GM19025 (cell line): ENCODE data around the gene TM4SF1.
"Not testable (repeated sequence)": the region's sequence is repeated elsewhere in the genome, so short reads cannot be mapped to it uniquely, and the experiment has no call there.

Source experiments
- ATAC-seq: cut with Tn5 transposase; IDR thresholded peaks from one replicate; pipeline ENCODE4 v1.9.1; 2021; ENCODE audit warnings: mild to moderate bottlenecking, low read depth, moderate library complexity; ENCODE audit not compliant: unreplicated experiment

Gene TM4SF1

DNA sequence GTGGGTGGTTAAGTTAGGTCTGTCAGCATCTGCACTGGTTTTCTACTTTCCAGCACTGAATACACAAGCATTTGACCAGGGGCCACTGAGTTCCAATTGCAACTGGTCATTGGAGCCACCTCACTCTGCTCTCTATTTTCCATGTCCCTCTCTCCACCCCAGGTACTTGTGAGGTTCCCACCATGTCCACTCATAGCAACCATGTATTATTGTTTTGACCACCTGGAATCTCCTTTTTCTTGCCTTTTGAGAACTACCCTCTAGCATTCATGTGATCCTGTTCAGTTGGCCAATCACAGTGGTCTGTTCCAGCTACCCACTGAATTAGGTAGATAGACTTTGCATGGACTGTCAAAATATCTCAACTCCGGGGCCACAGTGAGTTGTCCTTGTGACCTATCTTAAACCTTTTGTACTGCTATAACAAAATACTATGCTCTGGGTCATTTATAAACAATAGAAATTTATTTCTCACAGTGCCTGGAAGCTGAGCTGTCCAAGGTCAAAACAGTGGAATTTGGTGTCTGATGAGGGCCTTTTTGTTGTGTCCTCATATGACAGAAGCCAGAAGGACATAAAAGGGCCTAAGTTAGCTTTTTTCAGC, 23.8 kb downstream of the TM4SF1 start:
- ATAC-seq: no peak

- peak; percentile 81 for ATAC-seq
These were observed 24.9 kb downstream of the TM4SF1 start for GRCh38 chr3:149352556-149352955.

DNA sequence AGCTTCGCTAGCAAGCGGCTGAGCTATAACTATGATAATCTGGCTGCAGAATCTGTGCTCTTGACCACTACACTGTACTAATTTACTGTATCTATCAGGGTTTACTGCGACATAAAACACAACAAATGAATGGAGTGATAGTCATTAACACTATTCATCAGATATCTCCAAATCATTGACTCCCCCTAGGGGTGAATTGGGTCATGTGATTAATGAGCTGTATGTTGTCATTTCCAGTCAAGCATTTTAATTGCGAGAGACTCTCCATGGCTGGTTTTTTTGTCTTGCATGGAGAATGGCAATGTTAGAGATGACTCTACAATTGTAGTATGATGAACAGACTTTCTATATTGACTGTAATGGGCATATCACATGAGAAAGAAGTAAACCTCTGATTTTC, 33.5 kb downstream of the TM4SF1 start:
- no peak for ATAC-seq

GRCh38 chr3:149342413-149343380, 34.8 kb downstream of the TM4SF1 start:
- no peak for ATAC-seq

DNA sequence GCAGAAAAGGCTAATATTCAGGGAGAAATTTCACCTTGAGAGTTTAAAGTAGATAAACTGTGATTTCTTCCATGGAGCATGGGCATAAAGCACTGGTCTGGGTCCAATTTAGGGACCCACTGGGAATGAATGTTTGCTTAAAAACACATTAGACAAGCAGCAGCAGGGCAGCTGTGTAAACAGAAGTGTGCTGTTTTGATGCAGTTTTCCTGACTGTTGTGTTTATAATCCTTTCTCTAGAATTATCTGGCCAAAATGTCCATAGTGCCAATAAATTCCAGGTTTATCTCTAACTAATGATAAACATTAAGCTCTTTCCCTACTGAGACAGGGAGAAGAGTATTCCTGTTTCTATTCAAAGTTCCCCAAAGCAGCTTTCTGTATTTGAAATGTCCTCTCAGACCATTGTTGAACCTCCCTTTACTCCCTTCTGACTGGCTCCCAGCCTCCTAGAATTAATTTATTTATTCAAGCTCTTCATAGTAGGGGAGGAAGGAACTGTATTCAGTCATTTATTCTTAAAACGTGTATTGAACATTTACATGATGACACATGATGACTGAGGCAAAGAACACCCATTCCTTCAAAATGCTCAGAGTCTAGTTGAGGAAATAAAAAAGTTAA, 37.0 kb downstream of the TM4SF1 start:
- ATAC-seq: no peak

- no peak for ATAC-seq
These were observed 37.5 kb downstream of the TM4SF1 start for GRCh38 chr3:149339931-149340309.

GRCh38 chr3:149337486-149337885, 40.0 kb downstream of the TM4SF1 start:
- not testable (repeated sequence) for ATAC-seq

DNA sequence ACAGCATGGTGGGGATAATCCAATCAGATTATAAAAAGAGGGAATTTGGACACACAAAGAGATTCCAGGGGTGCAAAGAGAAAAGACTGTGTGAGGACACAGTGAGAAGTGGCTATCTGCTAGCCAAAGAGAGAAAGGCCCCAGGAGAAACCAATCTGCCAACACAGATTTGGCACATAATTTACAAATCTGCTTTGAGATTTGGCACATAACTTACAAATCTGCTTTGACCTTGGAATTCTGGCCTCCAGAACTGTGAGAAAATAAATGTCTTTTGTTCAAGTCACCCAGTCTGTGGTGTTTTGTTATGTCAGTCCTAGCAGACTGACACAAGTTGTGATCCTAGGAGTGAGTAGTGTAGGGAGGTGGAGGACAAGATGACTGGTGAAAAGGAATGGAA, 40.5 kb downstream of the TM4SF1 start:
- no peak for ATAC-seq

- ATAC-seq: no peak
These were observed 44.1 kb downstream of the TM4SF1 start, which contains the start of gene TM4SF18 for GRCh38 chr3:149333176-149333859. Gene TM4SF18 (minus strand): TSS chr3:149333636. CDS start chr3:149333382, 254 bp downstream.

- no peak for ATAC-seq
These were observed 44.7 kb downstream of the TM4SF1 start for GRCh38 chr3:149332771-149333170.

- no peak for ATAC-seq
These were observed 45.2 kb downstream of the TM4SF1 start for GRCh38 chr3:149332227-149332765.

DNA sequence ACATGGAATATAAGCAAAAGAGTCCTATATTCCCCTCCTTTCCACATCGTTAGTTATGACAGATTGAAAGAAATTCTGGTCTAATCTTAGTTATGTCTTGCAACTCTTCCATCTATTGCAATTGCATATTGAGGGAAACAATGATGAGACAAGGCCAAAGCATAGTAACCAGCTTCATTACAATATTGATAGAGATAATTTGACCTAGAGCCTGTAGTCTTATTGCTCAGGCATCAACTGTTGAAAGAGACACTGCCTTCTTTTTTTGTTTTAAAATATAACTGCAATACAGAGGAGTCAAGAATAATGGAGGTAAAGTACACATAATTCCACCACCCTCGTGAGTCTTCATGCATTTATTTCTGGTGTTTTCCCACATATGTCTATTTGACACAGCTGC, 46.1 kb downstream of the TM4SF1 start:
- ATAC-seq: no peak

DNA sequence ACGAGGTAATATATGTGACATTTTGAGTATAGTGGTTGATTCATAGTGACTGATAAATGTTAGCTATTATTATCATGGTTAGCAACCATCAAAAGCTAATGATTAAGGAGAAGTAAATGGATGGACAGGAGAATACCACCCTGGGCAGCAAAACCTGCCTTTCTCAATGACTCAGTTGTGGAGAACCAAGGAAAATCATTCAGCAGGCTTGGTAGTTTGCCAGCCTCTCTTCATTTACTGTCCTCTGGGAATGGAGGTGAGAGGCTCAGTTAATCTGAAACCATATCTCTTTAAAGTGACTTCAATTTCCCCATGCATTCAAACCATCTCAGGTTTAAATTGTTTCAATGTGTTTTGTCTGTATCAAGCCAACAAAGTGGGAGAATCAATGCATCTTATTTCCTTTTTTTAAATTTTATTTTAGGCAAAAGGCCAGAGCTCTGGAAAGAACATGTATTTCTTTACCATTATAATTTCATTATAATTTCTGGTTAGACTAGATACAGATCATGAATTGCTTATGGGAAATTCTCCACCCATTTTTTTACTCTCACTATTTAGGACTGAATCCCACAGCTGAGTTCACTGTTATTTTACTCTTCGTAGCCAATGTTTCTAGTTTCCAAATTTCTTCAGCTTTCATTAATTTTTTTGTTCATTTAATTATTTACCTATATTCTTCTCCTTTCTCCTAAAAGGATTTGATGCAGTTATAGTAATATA, 46.7 kb downstream of the TM4SF1 start:
- no peak for ATAC-seq

DNA sequence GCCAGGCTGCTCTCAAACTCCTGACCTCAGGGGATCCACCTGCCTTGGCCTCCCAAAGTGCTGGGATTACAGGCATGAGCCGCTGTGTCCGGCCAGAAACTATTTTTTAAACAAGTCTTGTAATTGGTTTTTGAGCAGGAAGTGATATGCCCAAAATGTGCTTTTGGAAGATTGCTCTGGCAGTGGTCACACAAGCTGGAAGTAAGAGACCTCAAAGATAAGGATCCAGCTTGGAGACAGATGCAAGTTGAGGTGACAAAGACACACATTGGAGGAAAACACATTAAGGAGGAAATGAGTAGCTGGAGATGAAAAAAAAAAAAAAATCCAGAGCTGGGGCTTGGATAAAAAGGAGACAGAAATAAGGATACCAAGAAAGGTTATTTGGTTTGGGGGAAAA, 50.3 kb downstream of the TM4SF1 start:
- ATAC-seq: no peak

DNA sequence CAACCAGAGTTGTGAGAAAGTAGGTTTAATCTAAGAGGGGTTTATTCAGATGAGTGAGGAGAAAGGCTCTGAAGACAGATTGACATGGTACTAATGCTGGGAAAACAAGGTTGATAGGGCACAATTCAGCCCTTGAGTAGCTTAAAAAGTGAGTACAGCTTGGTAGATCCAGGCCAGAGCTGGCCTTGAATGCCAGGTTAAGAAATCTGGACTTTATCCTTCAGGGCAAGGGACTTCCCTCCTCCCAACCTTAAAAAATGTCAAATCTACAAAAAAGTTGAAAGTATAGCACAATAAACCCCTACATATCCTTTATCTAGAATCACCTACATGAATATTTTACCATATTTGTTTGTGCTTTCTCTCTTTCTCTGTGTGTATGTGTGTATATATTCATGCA, 51.9 kb downstream of the TM4SF1 start:
- no peak for ATAC-seq

GRCh38 chr3:149324332-149324731, 53.1 kb downstream of the TM4SF1 start:
- no peak for ATAC-seq

GRCh38 chr3:149321640-149322039, 55.8 kb downstream of the TM4SF1 start:
- ATAC-seq: no peak

- no peak for ATAC-seq
These were observed 56.3 kb downstream of the TM4SF1 start for GRCh38 chr3:149321136-149321535.

GRCh38 chr3:149319750-149320149, 57.7 kb downstream of the TM4SF1 start:
- no peak for ATAC-seq
